Epithelial cell of prostate (primary cell): ENCODE results near the gene TMEM63B.
"Not testable (repeated sequence)": the region's sequence is repeated elsewhere in the genome, so short reads cannot be mapped to it uniquely, and the experiment has no call there.

Source experiments
- DNase-seq: peaks from one replicate; pipeline ENCODE4 v3.0.0-alpha.2; 2011; ENCODE audit warnings: low read depth, low spot score
- H3K27ac ChIP-seq: fragments of 450-650 bp; 2 replicates; pipeline ENCODE4 v1.5.1; 2017; ENCODE audit warnings: mild to moderate bottlenecking

Gene TMEM63B

DNA sequence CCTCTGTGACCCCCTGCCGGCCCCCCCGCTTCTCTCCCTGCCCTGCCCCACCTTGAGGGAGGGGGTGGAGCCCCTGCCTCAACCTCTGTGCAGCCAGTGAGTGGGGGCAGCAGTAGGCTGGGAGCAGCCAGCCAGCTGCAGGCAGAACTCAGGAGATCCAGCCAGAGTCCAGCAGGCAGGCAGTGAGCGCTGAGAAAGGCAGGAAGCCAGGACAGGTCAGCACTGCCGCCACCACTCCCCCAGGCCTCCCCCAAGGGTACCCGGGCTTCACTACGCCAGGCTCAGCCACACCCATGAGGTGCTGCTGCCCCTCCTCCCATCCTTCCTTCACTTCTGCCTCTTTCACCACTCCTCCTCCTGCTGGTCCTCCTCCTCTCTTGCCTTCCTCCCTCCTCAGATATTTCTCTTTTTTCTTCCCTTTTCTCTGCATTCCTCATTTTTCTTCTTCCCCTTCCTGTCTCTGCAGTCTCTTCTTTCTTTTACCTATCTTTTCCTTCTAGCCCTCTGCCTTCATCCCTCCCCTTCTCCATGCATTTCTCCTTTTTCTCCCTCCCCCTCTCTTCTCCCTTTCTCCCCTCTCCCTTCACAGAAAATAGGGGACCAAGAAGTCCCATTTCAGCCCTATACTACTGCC lies 11.5 kb downstream of the TMEM63B start:
- no peak overlapping the region for H3K27ac ChIP-seq
- DNase-seq = no peak

DNA sequence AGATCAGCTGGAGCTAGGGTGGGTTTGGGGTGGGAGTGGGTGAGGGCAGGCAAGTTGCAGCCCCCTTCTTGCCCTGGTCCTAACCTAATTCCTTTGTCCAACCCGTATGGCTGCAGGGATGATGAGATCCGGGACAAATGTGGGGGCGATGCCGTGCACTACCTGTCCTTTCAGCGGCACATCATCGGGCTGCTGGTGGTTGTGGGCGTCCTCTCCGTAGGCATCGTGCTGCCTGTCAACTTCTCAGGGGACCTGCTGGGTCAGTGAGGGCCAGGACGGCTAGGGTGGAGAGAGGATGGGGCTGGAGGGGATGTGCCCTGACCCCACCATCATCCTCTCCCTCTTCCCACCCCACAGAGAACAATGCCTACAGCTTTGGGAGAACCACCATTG lies 12.0 kb downstream of the TMEM63B start:
- H3K27ac ChIP-seq = no peak overlapping the region
- no peak for DNase-seq

DNA sequence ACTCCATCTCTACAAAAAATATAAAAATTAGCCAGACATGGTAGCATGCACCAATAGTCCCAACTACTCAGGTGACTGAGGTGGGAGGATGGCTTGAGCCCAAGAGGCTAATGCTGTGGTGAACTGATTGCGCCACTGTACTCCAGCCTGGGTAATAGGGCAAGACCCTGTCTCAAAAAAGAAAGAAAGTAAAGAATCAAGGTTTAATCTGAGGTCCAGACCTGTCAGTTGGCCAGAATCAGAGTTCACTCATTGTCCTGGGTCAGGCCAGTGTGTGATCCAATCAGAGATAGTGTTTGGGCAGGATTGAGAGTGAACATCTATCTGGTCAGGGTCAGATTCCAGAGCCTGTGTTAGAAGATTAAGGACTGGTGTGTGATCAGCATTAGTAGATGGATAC lies 15.5 kb downstream of the TMEM63B start:
- no peak for DNase-seq
- H3K27ac ChIP-seq = no peak overlapping the region

DNA sequence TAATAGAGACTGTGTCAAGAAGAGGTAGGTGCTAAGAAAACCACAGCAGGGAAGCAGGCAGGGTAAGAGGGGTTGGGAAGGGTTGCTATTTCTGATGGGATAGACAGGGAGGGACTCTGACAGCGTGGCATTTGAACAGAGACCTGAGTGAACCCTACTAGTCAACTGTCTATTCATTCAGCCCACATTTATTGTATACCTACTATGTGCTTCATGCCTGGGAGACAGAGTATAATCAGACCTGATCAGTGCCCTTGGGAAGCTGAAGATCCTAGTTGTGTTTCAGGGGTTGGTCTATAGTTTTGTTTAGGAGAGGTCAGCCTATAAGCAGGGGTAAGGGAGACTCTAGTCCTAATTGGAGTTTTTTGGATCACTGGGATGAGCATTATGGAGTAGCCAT lies 16.4 kb downstream of the TMEM63B start:
- no peak overlapping the region for H3K27ac ChIP-seq
- DNase-seq = no peak

DNA sequence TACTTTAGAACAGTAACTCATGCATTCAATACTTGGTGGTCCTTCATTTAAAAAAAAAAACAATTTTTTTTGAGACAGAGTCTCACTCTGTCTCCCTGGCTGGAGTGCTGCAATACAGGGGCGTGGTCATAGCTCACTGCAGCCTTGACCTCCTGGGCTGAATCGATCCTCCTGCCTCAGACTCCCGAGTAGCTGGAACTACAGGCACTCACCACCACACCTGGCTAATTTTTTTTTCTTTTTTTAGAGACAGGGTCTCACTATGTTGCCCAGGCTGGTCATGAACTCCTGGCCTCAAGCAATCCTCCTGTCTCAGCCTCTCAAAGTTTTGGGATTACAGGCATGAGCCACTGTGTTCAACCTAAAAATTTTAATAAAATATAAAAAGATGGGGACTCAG lies 17.2 kb downstream of the TMEM63B start:
- not testable (repeated sequence) for H3K27ac ChIP-seq, DNase-seq

DNA sequence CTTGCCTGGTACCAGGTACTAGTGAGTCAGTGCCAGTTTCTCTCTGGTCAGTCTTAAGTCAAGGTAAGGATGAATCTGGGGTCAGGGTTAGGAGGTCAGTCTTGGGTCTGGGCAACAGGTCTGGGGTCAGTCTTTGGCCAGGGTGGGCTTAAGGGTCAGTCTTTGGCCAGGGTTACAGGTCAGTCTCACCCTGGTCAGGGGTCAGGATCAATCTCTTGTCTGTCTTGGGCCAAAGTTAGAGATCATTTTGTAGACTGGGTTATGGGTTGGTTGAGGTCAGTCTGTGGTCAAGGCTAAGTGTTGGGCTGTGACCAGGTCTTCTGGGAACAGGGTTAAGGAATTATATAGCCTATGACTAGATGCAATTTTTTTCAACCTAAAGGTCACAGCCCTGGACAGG lies 18.5 kb downstream of the TMEM63B start:
- H3K27ac ChIP-seq = no peak overlapping the region
- DNase-seq = no peak

DNA sequence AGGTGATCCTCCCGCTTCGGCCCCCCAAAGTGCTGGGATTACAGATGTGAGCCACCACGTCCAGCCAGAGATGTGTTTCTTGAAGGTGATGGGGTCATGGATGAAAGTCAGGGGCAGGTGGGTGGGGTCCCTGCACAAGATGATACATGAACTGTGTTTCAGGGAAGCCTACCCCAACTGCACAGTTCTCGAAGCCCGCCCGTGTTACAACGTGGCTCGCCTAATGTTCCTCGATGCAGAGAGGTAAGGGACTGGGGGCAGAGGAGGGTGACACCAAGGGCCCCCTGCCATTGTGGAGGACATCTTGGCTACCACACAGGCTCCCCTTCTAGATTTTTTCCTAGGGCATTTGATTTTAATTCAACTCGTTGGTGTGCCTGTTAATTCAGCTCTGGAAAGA lies 19.3 kb downstream of the TMEM63B start:
- no peak overlapping the region for H3K27ac ChIP-seq

DNA sequence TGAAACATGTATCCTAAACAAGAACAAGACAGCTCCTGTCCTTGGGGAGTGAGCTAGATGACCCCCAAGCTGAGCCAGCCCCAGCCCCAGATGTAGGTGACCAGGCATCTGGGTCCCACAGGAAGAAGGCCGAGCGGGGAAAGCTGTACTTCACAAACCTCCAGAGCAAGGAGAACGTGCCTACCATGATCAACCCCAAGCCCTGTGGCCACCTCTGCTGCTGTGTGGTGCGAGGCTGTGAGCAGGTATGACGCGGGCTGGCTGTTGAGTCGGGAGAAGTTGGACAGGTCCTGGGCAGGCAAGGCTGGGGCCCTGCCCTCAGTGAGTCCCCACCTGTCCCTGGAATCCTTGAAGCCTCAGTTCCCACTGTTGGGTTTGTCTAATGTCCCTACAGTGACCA lies 19.9 kb downstream of the TMEM63B start:
- H3K27ac ChIP-seq = no peak overlapping the region
- DNase-seq = no peak

More for the DNA sequence above, 19.3 kb downstream of the TMEM63B start:
- DNase-seq = no peak

DNA sequence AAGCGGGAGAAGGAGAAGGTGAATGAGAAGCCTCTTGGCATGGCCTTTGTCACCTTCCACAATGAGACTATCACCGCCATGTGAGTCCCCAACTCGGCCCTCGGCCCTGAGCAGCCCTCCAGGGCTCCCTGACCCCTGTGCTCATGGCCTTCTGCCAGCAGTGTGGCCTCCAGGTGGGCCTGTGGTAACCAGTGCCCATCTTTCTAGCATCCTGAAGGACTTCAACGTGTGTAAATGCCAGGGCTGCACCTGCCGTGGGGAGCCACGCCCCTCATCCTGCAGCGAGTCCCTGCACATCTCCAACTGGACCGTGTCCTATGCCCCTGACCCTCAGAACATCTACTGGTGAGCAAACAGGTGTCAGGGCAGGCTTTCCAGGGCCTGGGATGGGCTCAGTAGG lies 21.0 kb downstream of the TMEM63B start:
- H3K27ac ChIP-seq = no peak overlapping the region
- no peak for DNase-seq

DNA sequence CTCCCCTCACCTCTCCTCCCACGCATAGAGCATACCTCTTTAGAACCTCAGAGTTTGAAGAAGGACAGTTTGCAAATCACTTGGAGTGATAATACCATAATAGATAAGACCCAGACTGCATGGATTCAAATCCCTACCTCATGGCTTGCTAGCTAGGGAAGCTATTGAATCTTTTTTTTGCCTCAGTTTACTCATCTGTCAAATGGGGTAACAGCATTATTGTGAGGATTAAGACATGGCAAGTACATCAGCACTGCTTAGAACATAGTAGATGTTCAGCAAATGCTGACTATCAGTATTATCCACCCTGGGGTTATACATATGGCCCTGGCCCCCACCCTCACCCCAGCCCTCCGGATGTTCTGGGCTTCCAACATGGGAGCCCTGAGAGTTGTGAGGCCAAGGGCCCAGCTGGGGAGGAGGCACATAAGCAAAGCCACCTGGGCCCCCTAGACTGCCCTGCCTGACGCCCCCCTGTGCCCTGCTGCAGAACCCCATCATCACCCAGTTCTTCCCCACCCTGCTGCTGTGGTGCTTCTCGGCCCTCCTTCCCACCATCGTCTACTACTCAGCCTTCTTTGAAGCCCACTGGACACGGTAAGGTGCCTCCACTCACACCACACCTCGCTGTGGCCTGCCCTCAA lies 22.1 kb downstream of the TMEM63B start:
- no peak for DNase-seq
- H3K27ac ChIP-seq = no peak overlapping the region

DNA sequence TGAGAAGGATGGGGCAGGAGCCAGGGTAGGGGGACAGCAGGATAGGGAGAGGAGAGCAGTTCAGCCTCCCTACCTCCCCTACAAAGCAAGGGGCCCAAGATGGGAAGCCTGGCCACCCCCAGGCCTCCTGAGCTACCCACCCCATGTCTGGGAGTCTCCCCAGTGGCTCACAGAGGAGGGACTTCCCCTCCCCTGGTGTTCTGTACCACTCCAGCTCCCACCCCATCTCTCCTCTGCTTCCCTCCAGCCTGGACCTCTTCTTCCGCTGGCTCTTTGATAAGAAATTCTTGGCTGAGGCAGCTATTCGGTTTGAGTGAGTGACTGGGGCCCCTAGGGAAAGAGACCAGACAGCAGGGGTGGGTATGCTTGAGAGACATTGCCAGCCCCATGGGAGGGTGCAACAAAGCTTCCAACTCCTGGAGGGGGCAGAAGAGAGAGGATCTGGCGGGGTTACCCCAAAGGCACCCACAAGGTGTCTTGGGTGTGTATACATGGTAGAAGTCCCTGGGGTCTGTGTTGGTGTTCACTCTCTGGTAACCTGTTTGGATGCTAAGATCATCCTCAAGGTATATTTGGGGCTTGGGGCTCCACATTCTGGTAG lies 23.1 kb downstream of the TMEM63B start:
- H3K27ac ChIP-seq = no peak overlapping the region
- no peak for DNase-seq

DNA sequence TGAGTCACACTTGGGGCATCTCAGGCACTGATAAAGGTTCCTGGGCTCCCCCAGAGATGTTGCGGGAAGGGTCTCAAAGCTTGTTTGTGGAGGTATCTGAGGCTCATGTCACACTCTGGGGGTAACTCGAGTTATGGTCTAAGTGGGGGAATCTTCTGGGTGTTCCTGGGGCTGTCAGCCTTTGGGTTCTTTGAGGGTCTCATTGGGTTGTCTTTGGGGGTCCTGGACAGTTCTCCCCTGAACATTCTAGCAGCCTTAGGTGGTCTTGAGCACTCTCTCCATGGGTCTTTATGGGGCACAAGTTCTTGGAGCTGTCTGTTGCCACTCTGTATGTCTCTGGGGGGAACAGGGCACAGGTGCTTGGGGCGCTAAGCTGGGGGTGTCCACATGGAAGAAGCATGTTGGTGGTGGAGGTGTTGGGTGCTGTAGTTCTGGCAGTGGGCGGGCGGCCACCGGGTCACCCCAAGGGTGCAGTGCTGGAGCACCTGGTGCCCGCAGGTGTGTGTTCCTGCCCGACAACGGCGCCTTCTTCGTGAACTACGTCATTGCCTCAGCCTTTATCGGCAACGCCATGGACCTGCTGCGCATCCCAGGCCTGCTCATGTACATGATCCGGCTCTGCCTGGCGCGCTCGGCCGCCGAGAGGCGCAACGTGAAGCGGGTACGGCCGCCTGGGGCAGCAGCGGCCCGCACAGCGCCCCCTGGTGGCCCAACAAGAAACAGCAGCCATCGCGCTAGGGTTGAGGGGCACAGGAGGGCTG lies 24.2 kb downstream of the TMEM63B start:
- no peak overlapping the region for H3K27ac ChIP-seq
- DNase-seq = peak; percentile 27

DNA sequence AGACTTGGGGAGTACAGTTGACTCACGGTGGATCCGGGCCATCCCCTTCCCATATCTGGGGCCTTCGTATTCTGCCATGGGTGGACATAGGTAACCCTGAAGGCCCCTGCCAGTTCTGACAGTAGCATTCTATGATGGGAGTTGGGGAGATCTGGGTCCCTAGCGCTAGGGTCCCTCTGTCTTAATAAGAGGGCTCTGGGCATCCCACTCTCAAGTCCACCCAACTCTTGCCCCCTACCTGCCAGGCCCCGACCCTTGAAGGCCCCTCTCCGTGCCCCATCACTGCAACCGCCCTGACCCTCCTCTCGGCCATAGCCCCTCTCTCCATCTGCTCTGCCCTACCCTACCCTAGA lies 24.7 kb downstream of the TMEM63B start:
- DNase-seq = no peak
- no peak overlapping the region for H3K27ac ChIP-seq

DNA sequence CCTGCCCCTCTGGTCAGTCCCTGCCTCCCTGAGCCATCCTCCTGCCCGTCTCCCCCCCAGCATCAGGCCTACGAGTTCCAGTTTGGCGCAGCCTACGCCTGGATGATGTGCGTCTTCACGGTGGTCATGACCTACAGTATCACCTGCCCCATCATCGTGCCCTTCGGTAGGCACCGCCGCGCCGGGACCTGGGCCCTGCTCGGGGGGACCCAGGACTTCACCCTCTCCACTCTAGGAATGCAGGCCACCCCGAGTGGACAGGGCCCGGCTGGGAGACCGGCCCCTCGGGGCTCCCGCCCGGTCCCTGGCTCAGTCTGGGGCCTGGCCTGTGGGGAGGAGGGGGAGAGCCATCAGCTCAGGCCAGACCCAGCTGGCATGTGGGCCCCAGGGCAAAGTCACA lies 25.2 kb downstream of the TMEM63B start:
- no peak for DNase-seq
- no peak overlapping the region for H3K27ac ChIP-seq

DNA sequence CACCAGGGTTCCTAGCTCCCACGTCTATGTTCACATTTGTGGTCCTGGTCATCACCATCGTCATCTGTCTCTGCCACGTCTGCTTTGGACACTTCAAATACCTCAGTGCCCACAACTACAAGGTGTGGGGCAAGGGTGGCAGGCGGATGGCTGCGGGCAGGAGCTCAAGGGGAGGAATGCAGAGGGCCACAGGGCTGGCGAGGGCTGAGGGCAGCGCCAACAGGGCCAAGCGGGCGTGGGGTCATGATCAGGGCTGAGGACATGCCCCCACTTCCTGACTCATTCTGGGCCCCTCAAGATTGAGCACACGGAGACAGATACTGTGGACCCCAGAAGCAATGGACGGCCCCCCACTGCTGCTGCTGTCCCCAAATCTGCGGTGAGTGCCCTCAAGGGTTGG lies 26.7 kb downstream of the TMEM63B start:
- no peak overlapping the region for H3K27ac ChIP-seq
- no peak for DNase-seq

DNA sequence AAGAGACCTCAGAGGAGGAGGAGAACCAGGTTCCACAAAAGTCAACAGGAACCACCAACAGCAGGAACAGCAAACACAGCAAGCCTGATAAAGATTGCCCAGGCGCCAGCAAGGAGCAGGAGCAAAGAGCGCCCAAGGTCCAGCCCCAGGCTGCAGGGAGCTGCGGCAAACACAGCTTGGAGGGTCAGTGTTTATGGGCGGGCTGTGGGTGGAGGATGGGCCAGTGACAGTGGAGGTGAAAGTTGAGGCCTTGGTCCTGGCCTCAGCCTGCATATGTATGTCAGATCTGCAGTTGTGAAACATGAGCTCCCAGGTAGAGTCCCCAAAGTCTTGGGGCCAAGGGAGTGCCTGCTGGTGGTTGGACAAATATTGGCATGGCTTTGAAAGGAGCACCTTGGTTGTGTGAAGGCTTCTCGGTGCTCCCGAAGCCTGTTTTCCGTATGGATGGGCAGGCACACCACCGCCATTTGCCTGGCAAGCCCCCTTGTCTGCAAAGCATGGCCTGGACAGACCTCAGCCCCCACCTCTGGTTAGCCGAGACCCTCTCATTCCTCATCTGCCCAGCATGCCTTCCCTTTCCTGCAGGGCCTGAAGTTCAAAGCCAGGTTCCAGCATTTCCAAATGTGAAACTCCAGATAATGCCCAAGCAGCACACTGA lies 29.3 kb downstream of the TMEM63B start:
- no peak for DNase-seq
- no peak overlapping the region for H3K27ac ChIP-seq

DNA sequence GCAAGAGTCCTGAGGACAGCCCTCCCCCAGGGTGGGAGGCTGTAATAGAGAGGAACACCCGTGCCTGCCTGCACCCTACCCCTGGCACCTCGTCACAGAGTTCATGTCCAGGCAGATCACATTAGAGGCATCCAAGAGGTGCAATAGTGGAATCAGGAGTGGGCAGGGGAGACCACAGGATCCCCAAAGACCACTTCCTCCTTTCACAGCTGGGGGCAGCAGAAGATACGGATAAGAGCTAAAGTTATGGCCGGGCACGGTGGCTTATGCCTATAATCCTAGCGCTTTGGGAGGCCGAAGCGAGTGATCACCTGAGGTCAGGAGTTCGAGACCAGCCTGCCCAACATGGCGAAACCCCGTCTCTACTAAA lies 29.8 kb downstream of the TMEM63B start:
- no peak overlapping the region for H3K27ac ChIP-seq
- no peak for DNase-seq

DNA sequence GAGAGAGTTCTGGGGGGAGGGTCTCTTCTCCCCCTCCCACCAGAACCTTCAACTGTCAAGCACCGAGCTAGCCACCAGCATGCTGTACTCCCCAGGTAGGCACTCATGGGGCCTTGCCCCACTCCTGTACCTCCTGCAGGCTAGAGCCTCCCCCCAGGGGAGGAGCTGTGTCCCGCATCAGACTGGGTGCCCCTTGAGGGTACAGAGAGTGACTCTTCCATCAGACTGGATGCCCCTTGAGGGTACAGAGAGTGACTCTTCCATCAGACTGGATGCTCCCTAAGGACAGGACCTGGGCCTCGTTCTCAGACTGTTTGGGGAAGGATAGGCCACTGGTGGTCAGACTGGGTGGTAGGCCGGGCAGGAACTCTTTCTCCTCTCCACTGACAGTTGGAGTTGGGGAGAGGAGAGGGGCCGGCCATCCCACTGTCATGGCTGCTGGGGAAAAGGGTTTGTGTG lies 31.4 kb downstream of the TMEM63B start, which contains the start of gene CAPN11:
Gene CAPN11 (plus strand): TSS at position 51 of the 459 bp plus-strand sequence. CDS start 29 bp downstream, at position 80.
- DNase-seq = no peak
- no peak within 1 kb of the TSS for H3K27ac ChIP-seq

DNA sequence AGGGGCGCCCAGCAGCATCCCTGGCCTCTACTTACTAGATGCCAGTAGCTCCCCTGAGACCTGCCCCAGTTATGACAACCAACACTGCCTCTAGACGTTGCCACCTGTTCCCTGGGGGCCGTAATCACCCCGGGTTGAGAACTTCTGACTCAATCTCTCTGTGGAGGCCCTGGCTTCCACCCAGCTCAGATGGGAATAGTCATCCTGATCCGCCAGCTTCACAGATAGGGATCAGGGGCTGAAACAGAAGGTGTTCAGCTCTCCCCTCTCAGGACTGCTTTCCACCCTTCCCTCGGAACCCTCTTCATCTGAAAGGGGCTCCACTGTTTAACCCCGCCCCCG lies 34.6 kb downstream of the TMEM63B start:
- peak; percentile 8 for DNase-seq
- peak overlapping the region; percentile 73 for H3K27ac ChIP-seq

DNA sequence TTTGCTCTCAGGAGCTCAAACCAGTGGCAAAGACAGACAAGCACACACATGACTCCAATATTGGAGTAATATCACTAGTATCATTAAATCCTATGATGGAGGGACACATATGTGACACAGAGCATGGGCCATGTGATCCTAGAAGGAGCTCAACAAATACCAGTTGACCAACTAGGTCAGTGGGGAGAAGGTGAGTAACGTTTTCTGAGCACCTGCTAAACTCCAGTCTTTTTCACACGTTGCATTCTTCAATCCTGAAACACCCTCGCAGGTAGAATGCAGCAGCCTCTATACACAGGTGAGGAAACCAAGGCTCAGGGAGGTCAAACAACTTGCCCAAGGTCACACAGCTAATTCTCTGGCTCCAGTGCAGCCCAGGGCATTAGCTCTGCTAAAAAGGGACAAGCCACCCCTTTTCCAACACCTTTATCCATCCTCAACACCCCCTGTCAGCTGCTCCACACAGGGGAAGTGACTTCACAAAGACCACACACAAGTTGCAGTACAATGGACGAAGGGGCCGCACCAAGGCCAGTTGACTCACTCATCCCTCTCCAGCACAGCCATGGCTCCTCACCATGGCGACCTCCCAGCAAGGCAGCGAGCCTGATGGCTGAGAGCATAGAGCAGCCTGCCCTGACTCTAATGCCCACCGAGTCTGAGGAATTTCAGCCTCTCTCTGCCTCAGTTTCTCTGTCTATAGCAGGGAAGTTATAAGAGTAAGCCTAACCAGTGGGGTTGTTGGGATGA lies 35.7 kb downstream of the TMEM63B start:
- DNase-seq = no peak

More for the DNA sequence above, 35.7 kb downstream of the TMEM63B start:
- no peak overlapping the region for H3K27ac ChIP-seq
